Measurements from ENCODE around the gene CHAF1B. TPM values are rescaled to one million over a fixed set of nuclear protein-coding genes. Genes with fewer than 3 reads are reported as not detected.

Gene CHAF1B
- total and polyA plus RNA-seq, 2 donors (not counting 3 experiments of a cell fraction or from before 2014, with no cell fraction given), result 7.0 to 13.0 TPM

- intact Hi-C loops (cut with micrococcal nuclease) (no loop called here), dilution Hi-C loops (cut with MboI; ENCODE audit: extremely low pct_ligation_motif_present, low sequenced_read_pairs) (no loop called here)
- Histone ChIP-seq H4K20me1 (replicated peaks; ENCODE audit: control insufficient read depth, extremely low read depth, insufficient read depth, low read length) (no peaks in the 10 kb centered on the region), H3K9ac (replicated peaks; ENCODE audit: extremely low read depth, insufficient read depth, low read length) (no peak overlapping the region), H3K27me3 (ENCODE audit: control insufficient read depth in 2 of 2, insufficient read depth in 2 of 2, low read length in 2 of 2) (no peaks in the 10 kb centered on the region), H3K36me3 (ENCODE audit: control insufficient read depth in 2 of 2, extremely low read depth in 1 of 2, insufficient read depth in 2 of 2, low read length in 2 of 2) (peaks cover 0 to 3% of the 10 kb centered on the region in 2 experiments), H3K4me1 (ENCODE audit: control insufficient read depth, extremely low read depth, insufficient read depth, low read length) (no peaks in the 10 kb centered on the region), H3K27ac (ENCODE audit: insufficient read depth, low read depth, low read length) (no peak overlapping the region), H2AFZ (ENCODE audit: low read depth, low read length) (no peak overlapping the region), H3K4me2 (ENCODE audit: insufficient read depth, low read length) (no peak overlapping the region), H3K79me2 (ENCODE audit: control insufficient read depth, insufficient read depth, low read length) (no peaks in the 10 kb centered on the region), H3K9me1 (replicated peaks; ENCODE audit: control insufficient read depth, extremely low read depth, insufficient read depth, low read length) (no peaks in the 10 kb centered on the region), H3K9me3 (replicated peaks; ENCODE audit: control insufficient read depth, insufficient read depth, low read length) (no peaks in the 10 kb centered on the region), H3K4me3 (replicated peaks in 1 of 3; ENCODE audit: insufficient read depth in 1 of 3, low read depth in 1 of 3, low read length in 3 of 3) (no peak overlapping the region)
- POLR2A ChIA-PET, result no interaction called here
- no peak for FAIRE-seq
- BruUV-seq (replicated peaks), result no TSS peak
- no peak for DNase-seq (ENCODE audit: low read depth, low spot score)
- CTCF ChIA-PET, result no interaction called here
- TF ChIP-seq POLR2AphosphoS5 (IDR thresholded peaks at IDR 0.05; ENCODE audit: insufficient read depth, low read depth, low read length) (no peak), CTCF (IDR thresholded peaks at IDR 0.05; ENCODE audit: extremely low read depth in 1 of 2, insufficient read depth in 1 of 2, low read depth in 1 of 2, low read length in 2 of 2) (no peak), MAX (IDR thresholded peaks at IDR 0.05; ENCODE audit: insufficient read depth, insufficient read length) (no peak), FOS (IDR thresholded peaks at IDR 0.05; ENCODE audit: borderline replicate concordance, insufficient read depth, low read length) (no peak), EZH2 (IDR thresholded peaks at IDR 0.05; ENCODE audit: borderline replicate concordance, low read depth, low read length, severe bottlenecking) (no peak), JUN (IDR thresholded peaks at IDR 0.05; ENCODE audit: borderline replicate concordance, insufficient read depth, insufficient read length, low read depth) (no peak), POLR2A (IDR thresholded peaks at IDR 0.05; ENCODE audit: low read depth, low read length) (no peak), GATA2 (IDR thresholded peaks at IDR 0.05; ENCODE audit: insufficient read depth, insufficient read length, low read depth, low read length) (no peak), MYC (IDR thresholded peaks at IDR 0.05; ENCODE audit: low read depth, low read length) (no peak)
Measured at GRCh38 chr21:36400719-36401118, 15.5 kb downstream of the CHAF1B start.
